ENCODE results near the gene HFE. TPM values are rescaled to one million over a fixed set of nuclear protein-coding genes. Genes with fewer than 3 reads are reported as not detected.

The HFE gene
- total and polyA plus RNA-seq, 2 of the 13 experiments (the other 11 are each of a cell fraction or from before 2014, with no cell fraction given): 3.7 to 6.3 TPM

GRCh38 chr6:26123947-26124780 is 36.9 kb downstream of the HFE start (continued):
- TF ChIP-seq SMYD3 (CRISPR knock-in tag; IDR thresholded peaks at IDR 0.05): peak; percentile 76; the same call in 1 of the 2 replicates
- TF ChIP-seq, protein P1, sequence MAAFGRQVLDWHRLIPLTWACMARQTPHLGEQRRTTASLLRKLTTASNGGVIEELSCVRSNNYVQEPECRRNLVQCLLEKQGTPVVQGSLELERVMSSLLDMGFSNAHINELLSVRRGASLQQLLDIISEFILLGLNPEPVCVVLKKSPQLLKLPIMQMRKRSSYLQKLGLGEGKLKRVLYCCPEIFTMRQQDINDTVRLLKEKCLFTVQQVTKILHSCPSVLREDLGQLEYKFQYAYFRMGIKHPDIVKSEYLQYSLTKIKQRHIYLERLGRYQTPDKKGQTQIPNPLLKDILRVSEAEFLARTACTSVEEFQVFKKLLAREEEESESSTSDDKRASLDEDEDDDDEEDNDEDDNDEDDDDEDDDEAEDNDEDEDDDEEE (CRISPR knock-in tag; IDR thresholded peaks at IDR 0.05): no peak
- TF ChIP-seq POLR2AphosphoS5 (IDR thresholded peaks at IDR 0.05; ENCODE audit: low read depth, low read length): peak; percentile 72
- TF ChIP-seq CHD4 (IDR thresholded peaks at IDR 0.05; ENCODE audit: borderline replicate concordance, low read length): no peak
- no peak for TF ChIP-seq ZBTB46 (CRISPR knock-in tag; IDR thresholded peaks at IDR 0.05; ENCODE audit: borderline replicate concordance)
- TF ChIP-seq, protein P2, sequence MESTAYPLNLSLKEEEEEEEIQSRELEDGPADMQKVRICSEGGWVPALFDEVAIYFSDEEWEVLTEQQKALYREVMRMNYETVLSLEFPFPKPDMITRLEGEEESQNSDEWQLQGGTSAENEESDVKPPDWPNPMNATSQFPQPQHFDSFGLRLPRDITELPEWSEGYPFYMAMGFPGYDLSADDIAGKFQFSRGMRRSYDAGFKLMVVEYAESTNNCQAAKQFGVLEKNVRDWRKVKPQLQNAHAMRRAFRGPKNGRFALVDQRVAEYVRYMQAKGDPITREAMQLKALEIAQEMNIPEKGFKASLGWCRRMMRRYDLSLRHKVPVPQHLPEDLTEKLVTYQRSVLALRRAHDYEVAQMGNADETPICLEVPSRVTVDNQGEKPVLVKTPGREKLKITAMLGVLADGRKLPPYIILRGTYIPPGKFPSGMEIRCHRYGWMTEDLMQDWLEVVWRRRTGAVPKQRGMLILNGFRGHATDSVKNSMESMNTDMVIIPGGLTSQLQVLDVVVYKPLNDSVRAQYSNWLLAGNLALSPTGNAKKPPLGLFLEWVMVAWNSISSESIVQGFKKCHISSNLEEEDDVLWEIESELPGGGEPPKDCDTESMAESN (CRISPR knock-in tag; conservative IDR thresholded peaks at IDR 0.05): peak; percentile 69
- no peak for TF ChIP-seq ZNF646 (CRISPR knock-in tag; IDR thresholded peaks at IDR 0.05)
- TF ChIP-seq KAT7 (CRISPR knock-in tag; IDR thresholded peaks at IDR 0.05; ENCODE audit: borderline replicate concordance): no peak; the same call in none of the 2 replicates
- TF ChIP-seq, protein P3, sequence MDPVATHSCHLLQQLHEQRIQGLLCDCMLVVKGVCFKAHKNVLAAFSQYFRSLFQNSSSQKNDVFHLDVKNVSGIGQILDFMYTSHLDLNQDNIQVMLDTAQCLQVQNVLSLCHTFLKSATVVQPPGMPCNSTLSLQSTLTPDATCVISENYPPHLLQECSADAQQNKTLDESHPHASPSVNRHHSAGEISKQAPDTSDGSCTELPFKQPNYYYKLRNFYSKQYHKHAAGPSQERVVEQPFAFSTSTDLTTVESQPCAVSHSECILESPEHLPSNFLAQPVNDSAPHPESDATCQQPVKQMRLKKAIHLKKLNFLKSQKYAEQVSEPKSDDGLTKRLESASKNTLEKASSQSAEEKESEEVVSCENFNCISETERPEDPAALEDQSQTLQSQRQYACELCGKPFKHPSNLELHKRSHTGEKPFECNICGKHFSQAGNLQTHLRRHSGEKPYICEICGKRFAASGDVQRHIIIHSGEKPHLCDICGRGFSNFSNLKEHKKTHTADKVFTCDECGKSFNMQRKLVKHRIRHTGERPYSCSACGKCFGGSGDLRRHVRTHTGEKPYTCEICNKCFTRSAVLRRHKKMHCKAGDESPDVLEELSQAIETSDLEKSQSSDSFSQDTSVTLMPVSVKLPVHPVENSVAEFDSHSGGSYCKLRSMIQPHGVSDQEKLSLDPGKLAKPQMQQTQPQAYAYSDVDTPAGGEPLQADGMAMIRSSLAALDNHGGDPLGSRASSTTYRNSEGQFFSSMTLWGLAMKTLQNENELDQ (CRISPR knock-in tag; IDR thresholded peaks at IDR 0.05; ENCODE audit: borderline replicate concordance): no peak
- no peak for TF ChIP-seq ZNF841 (CRISPR knock-in tag; IDR thresholded peaks at IDR 0.05; ENCODE audit: borderline replicate concordance)
- TF ChIP-seq TRIM24 (CRISPR knock-in tag; IDR thresholded peaks at IDR 0.05): no peak
- TF ChIP-seq CBX5 (CRISPR knock-in tag; IDR thresholded peaks at IDR 0.05; ENCODE audit: borderline replicate concordance): peak; percentile 71; the same call in 1 of the 2 replicates
- 0 out of 2 replicates have a peak, but pooled peaks have one; percentile 37 for TF ChIP-seq FOSL1 (CRISPR knock-in tag; IDR thresholded peaks at IDR 0.05; ENCODE audit: borderline replicate concordance)
- no peak for TF ChIP-seq HNRNPK (IDR thresholded peaks at IDR 0.05; ENCODE audit: low read depth, low read length, poor library complexity, severe bottlenecking)
